ENCODE data around the gene ABCA5. TPM values are rescaled to one million over a fixed set of nuclear protein-coding genes. Genes with fewer than 3 reads are reported as not detected.

Gene ABCA5
- total and polyA plus RNA-seq, 9 donors, result 8.3 to 34.1 (median 23.7) TPM

GRCh38 chr17:69268543-69269014 is 58.4 kb downstream of the ABCA5 start:
- Histone ChIP-seq H3K27ac (no peak overlapping the region), H3K27me3 (no peaks in the 10 kb centered on the region), H3K36me3 (no peaks in the 10 kb centered on the region), H3K4me3 (no peak overlapping the region), H3K4me1 (ENCODE audit: insufficient read depth) (no peaks in the 10 kb centered on the region), H3K9me3 (no peaks in the 10 kb centered on the region)
- intact Hi-C loops (cut with DNase I), result no loop called here
- 81 to 86% (median 82%) methylated on average over 5 of the region's 5 CpGs for WGBS, 3 donors
- no peak for DNase-seq
- TF ChIP-seq CTCF (IDR thresholded peaks at IDR 0.05) (no peak), EP300 (IDR thresholded peaks at IDR 0.05) (no peak), POLR2A (IDR thresholded peaks at IDR 0.05) (no peak)

- Histone ChIP-seq H3K9me3 (no peaks in the 10 kb centered on the region), H3K36me3 (no peaks in the 10 kb centered on the region), H3K4me1 (ENCODE audit: insufficient read depth) (no peaks in the 10 kb centered on the region), H3K4me3 (no peak overlapping the region), H3K27ac (no peak overlapping the region), H3K27me3 (no peaks in the 10 kb centered on the region)
- intact Hi-C loops (cut with DNase I), result no loop called here
- TF ChIP-seq CTCF (IDR thresholded peaks at IDR 0.05) (no peak), POLR2A (IDR thresholded peaks at IDR 0.05) (no peak), EP300 (IDR thresholded peaks at IDR 0.05) (no peak)
- DNase-seq, result no peak
- WGBS, 3 donors, result 77 to 95% (median 93%) methylated on average over 3 of the region's 3 CpGs
Measured at GRCh38 chr17:69267219-69267618, 59.7 kb downstream of the ABCA5 start.

- Histone ChIP-seq H3K27me3 (no peaks in the 10 kb centered on the region), H3K4me3 (no peak overlapping the region), H3K36me3 (no peaks in the 10 kb centered on the region), H3K9me3 (no peaks in the 10 kb centered on the region), H3K4me1 (ENCODE audit: insufficient read depth) (no peaks in the 10 kb centered on the region), H3K27ac (no peak overlapping the region)
- no peak for DNase-seq
- no peak for TF ChIP-seq POLR2A (IDR thresholded peaks at IDR 0.05)
- no peak for TF ChIP-seq CTCF (IDR thresholded peaks at IDR 0.05)
- intact Hi-C loops (cut with DNase I), result no loop called here
- WGBS, 3 donors, result 82 to 85% (median 83%) methylated on average over 1 of the region's 1 CpG
Measured at GRCh38 chr17:69265873-69266272, 61.1 kb downstream of the ABCA5 start.

- TF ChIP-seq EP300 (IDR thresholded peaks at IDR 0.05) (no peak), CTCF (IDR thresholded peaks at IDR 0.05) (no peak), POLR2A (IDR thresholded peaks at IDR 0.05) (no peak)
- 82 to 92% (median 83%) methylated on average over 1 of the region's 1 CpG for WGBS, 3 donors
- H3K9me3 ChIP-seq, result no peaks in the 10 kb centered on the region
- no peaks in the 10 kb centered on the region for H3K4me1 ChIP-seq (ENCODE audit: insufficient read depth)
- no peak for DNase-seq
- no peak overlapping the region for H3K27ac ChIP-seq
- H3K36me3 ChIP-seq, result no peaks in the 10 kb centered on the region
- intact Hi-C loops (cut with DNase I), result no loop called here
- no peak overlapping the region for H3K4me3 ChIP-seq
- H3K27me3 ChIP-seq, result no peaks in the 10 kb centered on the region
Measured at GRCh38 chr17:69254187-69254586, 72.7 kb downstream of the ABCA5 start.
